SHP77 treated with DMSO at 0.1 percent for 48 hours (cell line): ENCODE results near the gene PRKN.

Experiments used
- DNase-seq: peaks from one replicate; lab custom pipeline; 2025; lab: John Stamatoyannopoulos, UW

Gene PRKN

GRCh38 chr6:162373868-162374267 lies 353.7 kb downstream of the PRKN start:
- no peak for DNase-seq

GRCh38 chr6:162373192-162373591 lies 354.4 kb downstream of the PRKN start:
- no peak for DNase-seq

GRCh38 chr6:162372106-162372505 lies 355.5 kb downstream of the PRKN start:
- no peak for DNase-seq

- no peak for DNase-seq
Observed at GRCh38 chr6:162371121-162371520, 356.4 kb downstream of the PRKN start.

GRCh38 chr6:162369091-162369490 lies 358.5 kb downstream of the PRKN start:
- no peak for DNase-seq

- DNase-seq = no peak
Observed at GRCh38 chr6:162364488-162364887, 363.1 kb downstream of the PRKN start.

- no peak for DNase-seq
Observed at GRCh38 chr6:162363757-162364156, 363.8 kb downstream of the PRKN start.

DNA sequence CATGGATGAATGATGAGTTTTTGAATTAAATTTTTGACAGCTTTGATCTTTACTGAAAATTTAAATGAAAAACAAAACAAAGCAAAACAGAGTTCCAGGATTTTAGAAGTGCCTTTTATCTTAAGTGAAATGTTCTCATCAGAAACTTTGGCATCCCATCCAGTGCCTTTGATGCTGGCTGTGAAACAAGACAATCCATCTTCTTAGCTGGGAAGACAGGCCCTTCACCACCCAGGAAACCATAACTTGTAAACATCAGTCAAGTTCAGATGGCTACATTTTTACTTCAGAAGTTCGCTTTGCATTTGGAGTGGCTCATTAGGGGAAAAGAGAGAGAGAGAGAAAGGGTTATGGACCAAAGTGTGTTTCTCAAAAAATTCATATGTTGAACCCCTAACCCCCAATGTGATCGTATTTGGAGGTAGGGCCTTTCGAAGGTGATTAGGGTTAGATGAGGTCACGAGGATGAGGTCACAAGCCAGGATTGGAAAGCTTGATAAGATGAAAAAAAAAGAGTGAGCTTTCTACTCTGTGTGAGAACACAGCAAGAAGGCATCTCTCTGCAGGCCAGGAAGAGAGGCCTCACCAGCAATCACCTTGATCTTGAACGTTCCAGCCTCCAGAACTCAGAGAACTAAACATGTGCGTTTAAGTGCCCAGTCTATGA lies 366.5 kb downstream of the PRKN start:
- no peak for DNase-seq

DNA sequence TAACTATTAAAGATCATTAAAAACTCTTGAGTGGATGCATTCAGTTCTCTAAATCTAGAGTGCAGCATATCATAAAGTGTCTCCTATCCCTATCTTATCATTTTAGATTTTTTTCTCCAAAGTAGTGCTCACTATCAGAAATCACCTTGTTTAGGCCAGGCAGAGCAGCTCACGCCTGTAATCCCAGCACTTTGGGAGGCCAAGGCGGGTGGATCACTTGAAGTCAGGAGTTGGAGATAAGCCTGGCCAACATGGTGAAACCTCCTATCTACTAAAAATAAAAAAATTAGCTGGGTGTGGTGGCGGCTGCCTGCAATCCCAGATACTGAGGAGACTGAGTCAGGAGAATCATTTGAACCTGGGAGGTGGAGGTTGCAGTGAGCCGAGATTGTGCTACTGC lies 368.9 kb downstream of the PRKN start:
- no peak for DNase-seq

GRCh38 chr6:162345051-162345511 lies 382.5 kb downstream of the PRKN start:
- no peak for DNase-seq

- no peak for DNase-seq
Observed at GRCh38 chr6:162344646-162345010, 382.9 kb downstream of the PRKN start.

DNA sequence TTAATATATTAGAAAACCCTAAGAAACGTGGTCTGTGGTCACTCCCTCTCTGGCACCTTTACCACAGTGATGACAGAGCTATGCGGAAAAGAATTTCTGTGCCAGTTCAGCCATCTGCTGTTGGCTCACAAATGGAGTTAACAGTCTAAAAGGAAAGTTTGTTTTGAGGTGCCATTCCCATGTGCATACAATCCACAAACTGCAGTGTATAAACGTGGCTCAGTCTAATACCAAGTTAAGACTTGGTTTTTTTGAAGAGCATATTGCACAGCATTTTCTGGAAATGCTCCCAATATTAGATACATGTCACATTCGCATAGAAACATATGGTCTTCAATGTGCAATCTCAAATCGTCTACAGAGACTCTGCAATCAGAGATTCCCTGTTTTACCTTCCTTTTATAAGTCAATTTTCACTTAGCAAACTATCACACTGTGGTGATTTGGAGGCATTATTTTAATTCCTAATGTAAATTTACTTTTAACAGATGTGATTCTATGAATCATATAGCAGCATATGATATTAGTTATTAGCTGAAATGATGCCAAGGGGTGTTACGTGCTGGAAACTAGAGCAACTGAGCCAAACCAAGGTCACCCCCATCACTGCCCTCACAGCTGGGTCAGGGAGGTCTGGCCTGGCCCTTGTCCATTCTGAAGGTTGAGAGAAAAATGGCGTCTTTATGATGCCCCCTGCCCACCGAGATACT lies 383.5 kb downstream of the PRKN start:
- DNase-seq = no peak

DNA sequence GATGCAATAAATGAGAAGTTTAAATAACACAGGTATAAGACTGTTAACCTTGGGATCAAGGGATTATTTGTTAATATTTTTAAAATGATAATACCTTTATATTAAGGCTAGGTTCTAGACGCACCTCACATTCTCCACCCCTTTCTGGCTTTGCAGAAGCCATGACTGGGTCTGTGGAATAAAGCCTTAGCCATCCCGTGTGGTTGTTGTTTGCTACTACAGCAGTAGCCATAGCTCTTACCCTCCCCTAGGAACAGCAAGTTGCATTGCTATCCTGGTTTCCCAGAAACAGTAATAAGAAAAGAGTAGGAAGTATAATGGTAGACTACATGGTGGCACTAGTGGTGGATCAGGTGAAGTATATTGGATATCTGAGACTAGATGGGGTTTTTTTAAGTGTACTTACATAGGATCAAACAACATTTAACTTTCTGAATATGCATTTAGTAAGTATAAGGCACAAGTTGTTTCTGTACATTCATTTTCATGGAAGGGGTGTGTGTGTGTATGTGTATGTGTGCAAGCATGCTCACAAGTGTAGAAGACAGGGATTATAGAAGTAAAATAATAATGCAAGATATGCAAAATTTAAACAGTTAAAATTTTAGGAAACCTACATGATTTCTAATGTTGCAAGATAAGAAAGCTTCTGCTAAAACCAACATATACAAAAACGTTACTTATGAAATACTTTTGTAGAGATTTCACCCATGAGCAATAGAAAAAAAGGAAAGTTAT lies 384.2 kb downstream of the PRKN start:
- DNase-seq = no peak

GRCh38 chr6:162337412-162337811 lies 390.2 kb downstream of the PRKN start:
- no peak for DNase-seq

GRCh38 chr6:162336359-162336758 lies 391.2 kb downstream of the PRKN start:
- no peak for DNase-seq

DNA sequence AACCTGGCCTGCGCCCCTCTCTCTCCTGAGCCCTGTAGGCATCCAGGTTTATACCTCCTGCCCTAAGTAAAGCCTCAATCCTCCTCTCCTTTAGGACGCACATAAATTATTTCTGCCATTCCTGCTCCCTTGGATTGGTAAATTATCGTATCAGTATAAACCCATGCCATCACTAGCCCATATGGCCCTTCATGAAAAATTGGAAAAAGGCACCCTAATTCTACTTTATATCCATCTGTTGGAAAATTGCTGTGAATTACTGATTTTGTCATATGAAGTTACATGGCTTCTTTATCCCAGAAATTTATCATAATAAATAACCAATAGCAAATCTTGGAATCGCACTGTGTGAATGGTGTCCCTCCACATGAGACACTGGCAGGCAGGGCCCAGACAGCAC lies 395.2 kb downstream of the PRKN start:
- no peak for DNase-seq

GRCh38 chr6:162331911-162332310 lies 395.7 kb downstream of the PRKN start:
- DNase-seq = no peak

DNA sequence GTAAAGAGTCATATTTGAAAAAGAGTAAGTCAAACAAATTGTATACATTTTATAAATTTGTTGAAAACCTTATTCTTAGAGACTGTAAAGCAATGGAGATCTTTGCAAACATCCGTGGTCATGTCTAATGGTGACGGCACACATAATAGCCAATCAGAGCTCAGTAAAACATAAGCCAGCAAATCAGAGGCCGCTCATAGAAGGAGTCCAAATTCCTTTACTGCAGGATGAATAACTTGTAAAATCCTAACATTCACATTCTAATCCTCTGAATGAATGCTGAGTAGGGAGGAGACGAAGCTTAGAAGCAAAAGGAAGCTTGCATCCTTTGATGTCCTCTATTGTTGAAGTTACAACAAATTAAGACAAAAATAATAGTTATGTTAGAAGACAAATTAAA lies 401.7 kb downstream of the PRKN start:
- DNase-seq = no peak

DNA sequence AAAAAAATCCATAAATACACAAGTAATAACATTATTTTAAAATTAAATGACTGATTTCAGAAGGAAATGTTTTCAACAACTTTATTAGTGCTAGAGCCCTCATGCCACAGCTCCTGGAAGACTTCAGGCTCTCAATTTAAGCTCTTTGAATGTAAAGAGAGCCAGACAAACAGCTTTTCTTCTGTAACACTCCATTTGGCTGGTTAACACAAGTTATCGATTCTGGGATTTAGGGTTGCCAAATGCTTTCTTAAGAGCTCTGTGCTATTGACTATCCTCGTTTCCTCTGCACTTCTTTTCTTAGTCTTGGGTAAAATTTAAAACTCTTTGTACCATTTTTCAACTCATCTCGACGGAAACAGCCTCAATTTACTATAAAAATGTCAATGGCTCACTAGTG lies 402.5 kb downstream of the PRKN start:
- no peak for DNase-seq

DNA sequence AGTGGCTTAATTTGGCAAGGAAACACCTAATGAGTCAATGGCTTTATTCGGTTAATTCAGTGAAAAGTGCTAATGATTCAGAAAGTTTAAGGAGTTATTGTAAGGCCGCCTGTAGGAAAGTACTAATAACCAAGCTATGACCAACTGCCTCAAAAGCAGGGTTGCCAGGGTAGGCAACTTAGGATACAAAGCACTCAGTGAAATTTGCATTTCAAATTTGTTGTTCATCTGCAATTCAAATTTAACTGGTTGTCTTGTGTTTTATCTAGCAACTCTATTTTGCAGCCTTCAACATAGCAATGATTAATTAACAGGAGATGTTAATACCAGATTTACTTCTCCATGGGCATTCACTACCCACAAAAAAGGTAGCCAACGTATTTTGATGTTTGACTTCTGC lies 412.3 kb downstream of the PRKN start:
- DNase-seq = no peak

DNA sequence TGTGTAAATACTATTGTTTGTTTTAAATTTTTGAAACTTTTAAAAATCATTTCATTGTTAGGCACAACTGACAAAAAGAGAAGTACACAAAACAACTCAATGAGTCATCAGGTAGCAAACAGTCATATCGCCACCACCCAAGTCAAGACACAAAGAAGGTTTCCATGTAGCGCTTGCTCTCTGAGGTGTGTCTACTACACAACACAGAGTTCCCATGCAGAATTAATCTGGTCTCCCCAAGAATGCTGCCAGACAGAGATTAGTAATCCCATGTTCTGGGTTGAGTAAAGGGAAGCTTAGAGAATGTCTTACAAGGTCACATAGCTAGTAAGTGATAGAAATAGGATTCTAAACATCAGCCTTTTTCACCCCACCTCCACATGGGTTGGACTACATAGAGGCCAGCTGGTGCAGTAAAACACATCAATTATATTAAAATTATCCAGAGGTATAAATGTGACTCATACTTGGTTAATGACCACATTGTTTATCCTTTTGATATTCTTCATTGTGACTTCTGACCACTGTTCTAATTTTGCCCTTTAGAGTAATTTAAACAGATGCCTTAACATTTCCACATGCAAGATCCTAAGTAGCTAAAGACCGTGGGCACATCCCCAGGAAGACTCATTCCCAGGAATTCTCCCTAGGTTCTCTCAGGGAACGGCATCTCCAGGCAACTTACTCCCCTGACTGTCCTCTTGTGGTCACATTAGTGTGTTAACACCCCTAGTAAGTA lies 413.5 kb downstream of the PRKN start:
- DNase-seq = no peak

- no peak for DNase-seq
Observed at GRCh38 chr6:162307865-162308264, 419.7 kb downstream of the PRKN start.
